Chondrocyte (in vitro differentiated cells): ENCODE measurements around the gene SNX32. TPM values are rescaled to one million over a fixed set of nuclear protein-coding genes. Genes with fewer than 3 reads are reported as not detected.
A peak's percentile ranks its signal among the peaks of the same experiment; 100 is the strongest.
"Not testable (repeated sequence)": the region's sequence is repeated elsewhere in the genome, so short reads cannot be mapped to it uniquely, and the experiment has no call there.

Experiments
- DNase-seq: peaks from one replicate; pipeline ENCODE4 v3.0.0; 2021; ENCODE audit warnings: mixed read lengths, low spot score
- H3K27ac Mint-ChIP-seq: one replicate; pipeline ENCODE4 v1.8.0; 2021; ENCODE audit warnings: mild to moderate bottlenecking, moderate library complexity, mixed read lengths; ENCODE audit not compliant: unreplicated experiment
- H3K27me3 Mint-ChIP-seq: 2 replicates; pipeline ENCODE4 v1.8.0; 2021; ENCODE audit warnings: low read depth, mixed read lengths
- H3K36me3 Mint-ChIP-seq: 2 replicates; pipeline ENCODE4 v1.8.0; 2021; ENCODE audit warnings: low read depth, mixed read lengths
- H3K4me1 Mint-ChIP-seq: 2 replicates; pipeline ENCODE4 v1.8.0; 2021; ENCODE audit warnings: low read depth, mild to moderate bottlenecking, mixed read lengths
- H3K4me3 Mint-ChIP-seq: one replicate; pipeline ENCODE4 v1.8.0; 2021; ENCODE audit warnings: mild to moderate bottlenecking, moderate library complexity, mixed read lengths; ENCODE audit not compliant: unreplicated experiment
- H3K9me3 Mint-ChIP-seq: 2 replicates; pipeline ENCODE4 v1.8.0; 2021; ENCODE audit warnings: low read depth, mixed read lengths
- total RNA-seq: library from RNA; stranded (reverse); gene quantifications from 3 replicates; pipeline ENCODE4 v1.2.1, GENCODE V29; 2021
- TF ChIP-seq, protein P1 (sequence below): fragments of 200-600 bp; sonication (generic); IDR thresholded peaks from 2 replicates; pipeline ENCODE4 v1.5.0; 2021; ENCODE audit warnings: antibody characterized with exemption, mild to moderate bottlenecking, moderate library complexity

The SNX32 gene
- total RNA-seq, 1 donor from 2014 or later = 0.80 TPM

DNA sequence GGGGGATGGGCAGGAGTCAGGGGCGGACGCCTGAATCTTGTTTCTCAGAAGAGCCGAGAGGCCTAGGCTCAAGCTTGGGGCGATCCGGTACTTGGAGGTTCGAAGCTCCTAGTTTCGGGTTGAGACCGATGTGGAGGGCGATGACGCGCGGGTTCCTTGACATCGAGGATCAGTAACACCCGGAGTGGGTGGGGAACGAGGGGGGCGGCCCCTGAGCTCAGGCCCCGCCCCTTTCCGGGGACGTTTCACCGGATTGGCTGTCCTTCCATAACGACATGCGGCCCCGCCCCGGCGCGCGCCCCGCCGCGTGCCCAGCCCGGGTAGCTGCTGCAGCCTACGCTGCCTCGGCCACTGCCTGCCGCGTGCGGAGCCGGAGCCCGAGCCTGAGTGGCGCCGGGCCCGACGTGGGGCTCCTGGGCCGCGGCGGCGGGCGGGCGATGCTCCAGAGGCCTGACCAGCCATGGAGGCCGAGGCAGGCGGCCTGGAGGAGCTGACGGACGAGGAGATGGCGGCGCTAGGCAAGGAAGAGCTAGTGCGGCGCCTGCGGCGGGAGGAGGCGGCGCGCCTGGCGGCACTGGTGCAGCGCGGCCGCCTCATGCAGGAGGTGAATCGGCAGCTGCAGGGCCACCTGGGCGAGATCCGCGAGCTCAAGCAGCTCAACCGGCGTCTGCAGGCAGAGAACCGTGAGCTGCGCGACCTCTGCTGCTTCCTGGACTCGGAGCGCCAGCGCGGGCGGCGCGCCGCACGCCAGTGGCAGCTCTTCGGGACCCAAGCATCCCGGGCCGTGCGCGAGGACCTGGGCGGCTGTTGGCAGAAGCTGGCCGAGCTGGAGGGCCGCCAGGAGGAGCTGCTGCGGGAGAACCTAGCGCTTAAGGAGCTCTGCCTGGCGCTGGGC lies 56.8 kb downstream of the SNX32 start, which contains the start of gene CCDC85B:
CCDC85B (plus strand) TSS at position 350 of the 895 bp plus-strand sequence; CDS start at position 461, 111 bp downstream.
- H3K4me3 Mint-ChIP-seq = peak within 1 kb of the TSS; percentile 99
- H3K27ac Mint-ChIP-seq = peak within 1 kb of the TSS; percentile 99
- H3K9me3 Mint-ChIP-seq = no peaks in the 10 kb centered on the region
- H3K36me3 Mint-ChIP-seq = peaks cover 9% of the 10 kb centered on the region
- TF ChIP-seq, protein P1, sequence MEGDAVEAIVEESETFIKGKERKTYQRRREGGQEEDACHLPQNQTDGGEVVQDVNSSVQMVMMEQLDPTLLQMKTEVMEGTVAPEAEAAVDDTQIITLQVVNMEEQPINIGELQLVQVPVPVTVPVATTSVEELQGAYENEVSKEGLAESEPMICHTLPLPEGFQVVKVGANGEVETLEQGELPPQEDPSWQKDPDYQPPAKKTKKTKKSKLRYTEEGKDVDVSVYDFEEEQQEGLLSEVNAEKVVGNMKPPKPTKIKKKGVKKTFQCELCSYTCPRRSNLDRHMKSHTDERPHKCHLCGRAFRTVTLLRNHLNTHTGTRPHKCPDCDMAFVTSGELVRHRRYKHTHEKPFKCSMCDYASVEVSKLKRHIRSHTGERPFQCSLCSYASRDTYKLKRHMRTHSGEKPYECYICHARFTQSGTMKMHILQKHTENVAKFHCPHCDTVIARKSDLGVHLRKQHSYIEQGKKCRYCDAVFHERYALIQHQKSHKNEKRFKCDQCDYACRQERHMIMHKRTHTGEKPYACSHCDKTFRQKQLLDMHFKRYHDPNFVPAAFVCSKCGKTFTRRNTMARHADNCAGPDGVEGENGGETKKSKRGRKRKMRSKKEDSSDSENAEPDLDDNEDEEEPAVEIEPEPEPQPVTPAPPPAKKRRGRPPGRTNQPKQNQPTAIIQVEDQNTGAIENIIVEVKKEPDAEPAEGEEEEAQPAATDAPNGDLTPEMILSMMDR = peak; percentile 63
- H3K27me3 Mint-ChIP-seq = no peaks in the 10 kb centered on the region
- DNase-seq = peak; percentile 98
- peaks cover 52% of the 10 kb centered on the region for H3K4me1 Mint-ChIP-seq

DNA sequence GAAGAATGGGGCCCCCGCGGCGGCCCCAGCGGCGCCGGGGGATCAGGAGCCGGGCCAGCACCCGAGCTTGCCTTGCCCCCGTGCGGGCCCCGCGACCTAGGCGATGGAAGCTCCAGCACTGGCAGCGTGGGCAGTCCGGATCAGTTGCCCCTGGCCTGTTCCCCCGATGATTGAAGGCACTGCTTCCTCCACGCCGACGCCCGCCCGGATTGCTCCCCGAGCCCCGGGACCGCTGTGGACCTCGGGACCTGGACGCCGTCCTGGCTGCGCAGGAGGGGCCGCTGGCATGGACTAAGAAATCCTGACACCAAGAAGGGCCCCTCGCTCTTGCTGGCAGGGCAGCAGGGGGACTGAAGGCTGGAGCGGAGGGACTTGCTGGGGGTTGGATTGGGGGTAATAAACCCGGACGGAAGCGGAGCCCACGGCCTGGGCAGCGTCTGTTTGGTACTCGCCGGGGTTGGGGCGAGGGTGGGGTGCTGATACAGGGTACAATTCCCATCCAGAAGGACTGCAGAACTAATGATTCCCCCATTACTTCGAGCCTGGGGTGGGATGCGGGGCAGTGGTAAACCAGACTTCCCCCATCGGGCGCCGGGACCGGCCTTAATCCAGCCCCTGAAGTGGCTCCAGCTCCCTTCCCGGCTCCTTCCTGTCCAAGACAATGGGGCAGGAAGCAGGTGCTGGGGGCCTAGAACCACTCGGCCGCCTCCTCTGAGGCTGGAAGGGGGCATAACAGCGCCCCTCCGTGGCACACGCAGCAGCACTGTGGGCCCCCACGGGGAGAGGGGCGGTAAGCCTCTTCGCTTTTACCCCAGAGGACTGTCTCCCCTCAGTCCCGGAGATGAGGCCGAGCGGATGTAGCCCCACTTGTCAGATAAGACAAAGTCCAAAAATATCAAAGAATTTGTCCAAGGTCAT lies 57.7 kb downstream of the SNX32 start:
- H3K27ac Mint-ChIP-seq = peak overlapping the region; percentile 45
- peaks cover 9% of the 10 kb centered on the region for H3K36me3 Mint-ChIP-seq
- H3K27me3 Mint-ChIP-seq = no peaks in the 10 kb centered on the region
- no peak for DNase-seq
- H3K9me3 Mint-ChIP-seq = no peaks in the 10 kb centered on the region
- TF ChIP-seq, protein P1 = peak; percentile 54
- peak overlapping the region; percentile 71 for H3K4me3 Mint-ChIP-seq
- peaks cover 50% of the 10 kb centered on the region for H3K4me1 Mint-ChIP-seq

DNA sequence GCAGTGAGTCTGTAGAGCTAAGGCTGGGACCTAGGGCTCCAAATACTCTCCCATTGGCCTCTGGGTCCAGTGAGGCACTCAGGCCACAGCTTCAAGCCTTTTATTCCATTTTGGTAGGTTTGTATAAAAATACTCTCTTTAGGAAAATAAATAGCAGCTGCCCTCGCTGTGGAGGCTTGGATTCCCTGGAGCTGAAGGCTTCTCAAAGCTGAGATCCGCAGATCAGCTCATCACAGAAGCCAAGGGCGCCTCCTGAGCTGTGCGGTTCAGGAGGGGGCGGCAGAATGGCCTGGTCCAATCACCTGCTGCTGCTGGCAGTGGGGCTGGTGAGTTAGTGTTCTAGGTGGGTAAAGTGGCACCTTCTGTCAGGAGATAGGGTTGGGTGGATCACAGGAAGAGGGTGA lies 58.4 kb downstream of the SNX32 start:
- H3K36me3 Mint-ChIP-seq, H3K27me3 Mint-ChIP-seq, DNase-seq, H3K9me3 Mint-ChIP-seq: not testable (repeated sequence)
- Mint-ChIP-seq H3K4me3 (peak overlapping the region; percentile 71), H3K27ac (peak overlapping the region; percentile 72), H3K4me1 (peaks cover 47% of the 10 kb centered on the region)

DNA sequence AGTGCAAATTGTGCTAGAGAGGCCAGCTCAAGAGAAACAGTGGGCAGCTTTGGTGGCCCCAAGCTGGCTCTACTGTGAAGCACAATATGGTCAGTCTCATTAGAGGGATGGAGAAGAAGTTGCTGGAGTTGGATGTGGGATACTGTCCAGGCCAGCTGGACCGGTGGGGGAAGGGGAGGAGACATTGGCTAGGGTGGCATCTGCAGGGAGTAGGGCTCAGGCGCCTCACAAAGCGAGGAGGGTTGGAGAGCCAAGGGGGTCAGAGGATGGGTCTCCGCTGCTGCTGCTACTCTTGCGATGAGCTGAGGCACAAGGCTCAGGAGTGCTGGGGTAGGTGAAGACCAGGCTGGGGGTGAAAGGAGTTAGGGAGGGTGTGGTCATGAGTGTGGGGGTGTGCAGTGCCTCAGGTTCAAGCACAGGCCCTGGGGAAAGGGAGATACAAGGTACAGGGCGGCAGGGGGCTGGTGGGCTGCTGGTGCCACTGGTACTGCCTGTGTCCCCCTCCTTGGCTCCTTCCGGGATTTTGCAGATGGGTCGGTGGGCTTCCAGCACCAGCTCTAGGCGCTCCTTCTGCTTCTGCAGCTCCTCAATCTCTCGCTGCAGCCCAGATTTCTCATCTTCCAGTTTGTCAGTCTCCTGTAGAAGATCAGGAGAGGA lies 59.0 kb downstream of the SNX32 start:
- Mint-ChIP-seq H3K4me3 (peak overlapping the region; percentile 71), H3K27ac (peak overlapping the region; percentile 72), H3K36me3 (peaks cover 4% of the 10 kb centered on the region), H3K4me1 (peaks cover 46% of the 10 kb centered on the region), H3K9me3 (no peaks in the 10 kb centered on the region), H3K27me3 (no peaks in the 10 kb centered on the region)
- DNase-seq = no peak
- TF ChIP-seq, protein P1 = no peak

DNA sequence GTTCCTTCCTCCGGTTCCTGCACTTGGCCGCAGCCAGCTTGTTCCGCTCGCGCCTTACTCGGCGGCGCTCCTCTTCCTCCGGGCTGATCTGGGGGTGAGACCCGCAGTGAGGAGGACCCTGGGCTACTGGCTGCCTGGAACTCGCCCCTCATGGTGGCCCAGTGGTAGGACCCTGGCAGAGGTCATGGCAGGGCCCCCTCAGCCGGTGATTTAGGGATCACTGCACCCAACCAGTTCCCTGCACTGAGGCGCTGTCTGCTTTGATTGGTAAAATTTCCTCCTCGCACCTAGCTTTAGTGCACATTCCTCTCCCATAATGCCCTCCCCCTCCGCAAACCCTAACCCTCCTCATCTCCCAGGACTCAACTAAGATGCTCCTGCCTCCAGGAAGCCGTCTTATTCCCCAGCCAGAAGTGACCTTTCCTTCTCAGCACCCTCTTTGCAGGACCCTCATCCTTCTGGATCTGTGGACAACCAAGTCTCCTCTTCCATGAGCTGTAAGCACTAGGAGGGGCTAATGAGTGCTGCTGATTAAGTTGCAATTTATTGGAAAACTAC lies 60.4 kb downstream of the SNX32 start:
- Mint-ChIP-seq H3K9me3 (no peaks in the 10 kb centered on the region), H3K36me3 (peaks cover 3% of the 10 kb centered on the region), H3K27me3 (no peaks in the 10 kb centered on the region), H3K4me1 (peaks cover 45% of the 10 kb centered on the region), H3K4me3 (no peak overlapping the region), H3K27ac (peak overlapping the region; percentile 57)
- TF ChIP-seq, protein P1 = peak; percentile 12
- DNase-seq = peak; percentile 88
